PFSK-1 (cell line): ENCODE data around the gene PTPRK.

Experiments
- FOXP2 ChIP-seq: optimal IDR thresholded peaks from 2 replicates; pipeline ENCODE3; 2011; ENCODE audit warnings: borderline replicate concordance, control low read depth, inconsistent platforms; ENCODE audit not compliant: insufficient read depth; ENCODE audit errors: extremely low read length, extremely low read depth
- POLR2AphosphoS5 ChIP-seq: IDR thresholded peaks from 2 replicates; pipeline ENCODE4 v1.6.1; 2012; ENCODE audit warnings: low read depth, mild to moderate bottlenecking, control low read depth, low read length, moderate library complexity
- REST ChIP-seq, 2 experiments: IDR thresholded peaks; 2 replicates each; pipeline versions ENCODE4 v1.6.1 to v1.8.0; 2011 to 2012; ENCODE audit warnings: low read depth in 2 of 2, low read length in 2 of 2, control low read depth in 1 of 2, inconsistent platforms in 1 of 2, mild to moderate bottlenecking in 1 of 2, moderate library complexity in 1 of 2; ENCODE audit not compliant: insufficient read depth in 1 of 2
- SIN3A ChIP-seq: IDR thresholded peaks from 2 replicates; pipeline ENCODE4 v1.6.1; 2012; ENCODE audit warnings: mild to moderate bottlenecking, low read length, moderate library complexity, borderline replicate concordance; ENCODE audit not compliant: insufficient read depth
- TAF1 ChIP-seq: IDR thresholded peaks from 2 replicates; pipeline ENCODE4 v1.6.1; 2012; ENCODE audit warnings: low read length, control low read depth, borderline replicate concordance; ENCODE audit not compliant: insufficient read depth

Gene PTPRK

GRCh38 chr6:128500014-128500413 is 20.4 kb downstream of the PTPRK start:
- TF ChIP-seq REST (IDR thresholded peaks at IDR 0.05; ENCODE audit: insufficient read depth in 1 of 2, low read depth in 2 of 2, low read length in 2 of 2), result no peak
- no peak for TF ChIP-seq SIN3A
- no peak for TF ChIP-seq TAF1
- no peak for TF ChIP-seq POLR2AphosphoS5
- no peak for TF ChIP-seq FOXP2

DNA sequence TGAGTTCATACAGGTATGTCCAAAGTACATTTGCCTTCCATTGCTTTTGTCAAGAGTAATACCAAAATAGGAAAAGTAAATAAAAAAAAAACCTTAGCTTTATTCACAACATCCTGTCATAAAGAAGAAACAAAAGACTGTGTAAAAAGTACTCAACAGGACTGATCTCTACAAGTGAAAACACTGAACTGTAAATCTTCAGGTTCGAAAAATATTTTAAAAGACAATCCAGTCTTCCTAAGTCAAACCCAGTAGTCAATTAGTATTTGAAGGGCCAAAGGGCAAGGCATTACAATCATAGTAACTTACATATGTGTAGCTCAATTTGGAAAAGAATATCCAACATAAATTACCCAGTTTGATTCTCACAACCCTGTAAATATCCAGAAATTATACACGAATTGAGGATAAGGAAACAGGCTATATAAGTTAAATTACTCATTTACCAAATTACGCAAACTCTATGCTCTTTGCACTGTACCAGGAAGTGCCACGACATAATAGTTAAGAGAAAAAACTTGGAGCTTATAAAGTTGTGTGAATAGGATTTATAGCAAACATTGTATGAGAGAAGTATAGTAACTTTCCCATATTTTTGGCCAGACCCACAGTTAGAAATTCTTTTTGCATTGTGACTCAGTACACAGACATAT is 21.2 kb downstream of the PTPRK start:
- TF ChIP-seq POLR2AphosphoS5 (no peak), REST (IDR thresholded peaks at IDR 0.05; ENCODE audit: insufficient read depth in 1 of 2, low read depth in 2 of 2, low read length in 2 of 2) (no peak), TAF1 (no peak), SIN3A (no peak), FOXP2 (no peak)

DNA sequence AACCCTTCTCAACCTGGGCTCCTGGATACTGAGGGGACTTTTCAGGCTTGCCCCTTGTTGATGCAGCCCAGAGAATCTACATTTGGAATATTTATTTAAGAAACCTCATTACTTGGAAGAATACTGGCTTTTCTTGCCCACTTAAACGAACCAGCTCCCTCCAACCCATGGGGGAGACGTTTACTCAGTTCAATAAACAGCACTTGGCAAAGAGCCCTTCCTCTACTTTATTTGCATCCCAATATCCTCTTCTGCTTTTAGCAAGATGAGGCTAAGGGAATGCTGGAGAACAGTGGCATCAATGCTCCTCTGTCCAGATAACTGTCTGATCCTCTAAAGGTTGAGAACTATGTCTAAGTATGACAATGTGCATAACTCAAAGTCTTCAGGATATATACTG is 22.2 kb downstream of the PTPRK start:
- TF ChIP-seq POLR2AphosphoS5 (no peak), REST (IDR thresholded peaks at IDR 0.05; ENCODE audit: insufficient read depth in 1 of 2, low read depth in 2 of 2, low read length in 2 of 2) (no peak), SIN3A (no peak)

DNA sequence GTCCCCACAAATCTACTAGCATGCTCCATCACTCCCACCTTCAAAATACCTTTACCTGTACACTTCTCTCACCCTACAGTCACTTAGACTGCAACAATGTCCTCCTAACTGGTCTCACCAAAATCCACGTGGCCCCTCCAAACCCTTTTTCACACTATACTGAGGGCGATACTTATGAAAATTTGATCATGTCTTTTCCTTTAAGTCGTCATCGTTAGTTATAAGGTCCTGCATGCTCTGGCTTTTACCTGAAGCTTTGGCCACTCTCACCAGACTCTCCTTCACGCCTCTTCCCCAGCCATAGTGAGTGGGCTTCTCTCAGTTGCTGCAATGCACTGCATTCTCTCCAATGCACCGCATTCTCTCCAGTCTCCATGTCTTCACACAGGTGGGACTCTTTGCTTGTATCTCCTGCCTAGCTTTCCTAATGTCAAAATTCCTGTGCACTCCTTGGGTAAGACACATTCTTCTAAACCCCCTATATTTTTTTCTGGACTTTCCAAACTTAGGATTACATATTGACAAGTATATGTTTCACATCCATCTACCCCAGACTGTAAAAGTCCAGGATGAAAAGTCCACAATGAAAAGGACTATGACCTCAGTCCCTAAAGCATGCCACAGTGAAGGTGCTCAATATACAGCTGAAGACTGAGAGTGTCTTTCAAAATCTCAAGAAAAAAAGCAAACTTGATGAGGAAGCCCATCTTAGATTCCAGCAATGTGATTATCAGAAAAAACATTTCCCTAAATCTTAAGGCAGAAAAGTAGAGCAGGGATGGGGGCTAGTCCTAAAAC is 24.7 kb downstream of the PTPRK start:
- TF ChIP-seq POLR2AphosphoS5 (no peak), TAF1 (no peak)

- TF ChIP-seq REST (IDR thresholded peaks at IDR 0.05; ENCODE audit: insufficient read depth in 1 of 2, low read depth in 2 of 2, low read length in 2 of 2), result no peak
- TF ChIP-seq FOXP2, result no peak
- no peak for TF ChIP-seq POLR2AphosphoS5
- TF ChIP-seq TAF1, result no peak
These were observed 26.0 kb downstream of the PTPRK start for GRCh38 chr6:128494440-128494839.
